ENCODE data around the gene KCNE1.

GRCh38 chr21:34526618-34527290, 14.7 kb upstream of the KCNE1 start:
- peak; percentile 93 for TF ChIP-seq CREB1 (IDR thresholded peaks at IDR 0.05)
- TF ChIP-seq CREB1 (CRISPR knock-in tag; IDR thresholded peaks at IDR 0.05), result peak; percentile 85
- TF ChIP-seq POLR2A (IDR thresholded peaks at IDR 0.05; ENCODE audit: insufficient read depth in 1 of 2, low read depth in 2 of 2, low read length in 2 of 2), result peak; percentile 56 to 97; a peak in 3 of 4 replicates
- TF ChIP-seq CBX5 (CRISPR knock-in tag; IDR thresholded peaks at IDR 0.05; ENCODE audit: borderline replicate concordance), result no peak
- peak; percentile 86; the same call in 1 of the 2 replicates for TF ChIP-seq SNAPC2 (CRISPR knock-in tag; IDR thresholded peaks at IDR 0.05)
- TF ChIP-seq ZBTB20 (CRISPR knock-in tag; IDR thresholded peaks at IDR 0.05; ENCODE audit: borderline replicate concordance, low read depth), result peak; percentile 79; the same call in 1 of the 2 replicates
- TF ChIP-seq EZH2 (conservative IDR thresholded peaks at IDR 0.05; ENCODE audit: low read depth, low read length), result no peak
- no peak for TF ChIP-seq SMARCC2 (IDR thresholded peaks at IDR 0.05)
- peak; percentile 64 for TF ChIP-seq TAF1 (CRISPR knock-in tag; IDR thresholded peaks at IDR 0.05)
- TF ChIP-seq ZNF780A (CRISPR knock-in tag; IDR thresholded peaks at IDR 0.05), result no peak
- TF ChIP-seq RFX5 (IDR thresholded peaks at IDR 0.05; ENCODE audit: low read depth, low read length), result 0 out of 2 replicates have a peak, but pooled peaks have one; percentile 14
- no peak for TF ChIP-seq ZNF276 (CRISPR knock-in tag; IDR thresholded peaks at IDR 0.05; ENCODE audit: low read depth)
- TF ChIP-seq ZNF644 (CRISPR knock-in tag; IDR thresholded peaks at IDR 0.05; ENCODE audit: low read depth), result no peak
- TF ChIP-seq JUND (CRISPR knock-in tag; IDR thresholded peaks at IDR 0.05), result peak; percentile 55; the same call in 1 of the 2 replicates
- 0 out of 2 replicates have a peak, but pooled peaks have one; percentile 38 for TF ChIP-seq KDM3A (CRISPR knock-in tag; IDR thresholded peaks at IDR 0.05; ENCODE audit: low read depth)
